H9 (cell line): ENCODE data around the gene SPRYD3. TPM values are rescaled to one million over a fixed set of nuclear protein-coding genes. Genes with fewer than 3 reads are reported as not detected.

Experiments used
- DNase-seq: peaks from one replicate; pipeline ENCODE4 v3.0.0-alpha.2; 2017
- H2AFZ ChIP-seq: one replicate; pipeline ENCODE4 v1.6.1; 2013; ENCODE audit warnings: mild to moderate bottlenecking, low read length, control low read depth, moderate library complexity
- H2AK5ac ChIP-seq: 2 replicates; pipeline ENCODE4 v1.6.1; 2013; ENCODE audit warnings: low read length, control low read depth, mixed read lengths; ENCODE audit not compliant: insufficient read length
- H2BK120ac ChIP-seq: one replicate; pipeline ENCODE4 v1.6.1; 2013; ENCODE audit warnings: low read depth, mild to moderate bottlenecking, low read length, control low read depth, inconsistent platforms; ENCODE audit not compliant: poor library complexity, severe bottlenecking
- H2BK12ac ChIP-seq: 2 replicates; pipeline ENCODE4 v1.6.1; 2013; ENCODE audit warnings: low read length, control low read depth, mixed read lengths, low read depth; ENCODE audit not compliant: insufficient read length
- H2BK15ac ChIP-seq: 2 replicates; pipeline ENCODE4 v1.6.1; 2013; ENCODE audit warnings: low read depth, low read length, control low read depth
- H2BK20ac ChIP-seq: one replicate; pipeline ENCODE4 v1.6.1; 2013; ENCODE audit warnings: low read depth, mild to moderate bottlenecking, low read length, control low read depth, inconsistent platforms; ENCODE audit not compliant: poor library complexity, severe bottlenecking
- H2BK5ac ChIP-seq: 2 replicates; pipeline ENCODE4 v1.6.1; 2013; ENCODE audit warnings: low read length, control low read depth, mixed read lengths; ENCODE audit not compliant: insufficient read length
- H3K14ac ChIP-seq: 2 replicates; pipeline ENCODE4 v1.6.1; 2013; ENCODE audit warnings: low read length, control low read depth; ENCODE audit not compliant: insufficient read depth
- H3K18ac ChIP-seq: 2 replicates; pipeline ENCODE4 v1.6.1; 2013; ENCODE audit warnings: low read depth, mild to moderate bottlenecking, mixed read lengths, low read length, control low read depth; ENCODE audit not compliant: insufficient read length
- H3K23ac ChIP-seq: 2 replicates; pipeline ENCODE4 v1.6.1; 2013; ENCODE audit warnings: low read length, control low read depth, mixed read lengths, low read depth; ENCODE audit not compliant: insufficient read length
- H3K23me2 ChIP-seq: 2 replicates; pipeline ENCODE4 v1.6.1; 2013; ENCODE audit warnings: low read depth, mild to moderate bottlenecking, mixed read lengths, low read length, control low read depth; ENCODE audit not compliant: insufficient read length, poor library complexity, severe bottlenecking
- H3K27ac ChIP-seq: 2 replicates; pipeline ENCODE4 v1.5.1; 2013; ENCODE audit warnings: low read length, control low read depth, mixed read lengths, low read depth; ENCODE audit not compliant: insufficient read length
- H3K27me3 ChIP-seq: 2 replicates; pipeline ENCODE4 v1.6.1; 2013; ENCODE audit warnings: low read length, control low read depth, inconsistent platforms; ENCODE audit not compliant: insufficient read depth
- H3K4ac ChIP-seq: 2 replicates; pipeline ENCODE4 v1.6.1; 2013; ENCODE audit warnings: low read depth, mild to moderate bottlenecking, control low read depth, inconsistent platforms, low read length, moderate library complexity
- H3K4me1 ChIP-seq: 2 replicates; pipeline ENCODE4 v1.6.1; 2013; ENCODE audit warnings: low read length, control low read depth, inconsistent platforms; ENCODE audit not compliant: insufficient read depth
- H3K4me2 ChIP-seq: 2 replicates; pipeline ENCODE4 v1.6.1; 2013; ENCODE audit warnings: low read length, control low read depth, mixed read lengths; ENCODE audit not compliant: insufficient read length, insufficient read depth
- H3K56ac ChIP-seq: 2 replicates; pipeline ENCODE4 v1.6.1; 2013; ENCODE audit warnings: low read depth, mild to moderate bottlenecking, mixed read lengths, low read length, control low read depth; ENCODE audit not compliant: insufficient read length
- H3K79me1 ChIP-seq: 2 replicates; pipeline ENCODE4 v1.6.1; 2013; ENCODE audit warnings: low read depth, mild to moderate bottlenecking, moderate library complexity, low read length, control low read depth, inconsistent platforms; ENCODE audit not compliant: insufficient read depth, poor library complexity, severe bottlenecking
- H3K79me2 ChIP-seq: 2 replicates; pipeline ENCODE4 v1.6.1; 2013; ENCODE audit warnings: low read length, control low read depth, inconsistent platforms; ENCODE audit not compliant: insufficient read depth
- H3K9ac ChIP-seq: 2 replicates; pipeline ENCODE4 v1.6.1; 2013; ENCODE audit warnings: low read length, control low read depth, mixed read lengths; ENCODE audit not compliant: insufficient read length; ENCODE audit errors: extremely low read depth
- H3K9me3 ChIP-seq: one replicate; pipeline ENCODE4 v1.6.1; 2013; ENCODE audit warnings: low read depth, low read length, inconsistent platforms; ENCODE audit not compliant: control insufficient read depth
- H3T11ph ChIP-seq: one replicate; pipeline ENCODE4 v1.6.1; 2013; ENCODE audit warnings: mild to moderate bottlenecking, low read length, control low read depth, inconsistent platforms
- H4K20me1 ChIP-seq: one replicate; pipeline ENCODE4 v1.6.1; 2013; ENCODE audit not compliant: control insufficient read depth, insufficient read length, insufficient read depth
- H4K5ac ChIP-seq: 2 replicates; pipeline ENCODE4 v1.6.1; 2013; ENCODE audit warnings: low read depth, mild to moderate bottlenecking, mixed read lengths, low read length, control low read depth; ENCODE audit not compliant: insufficient read length
- H4K8ac ChIP-seq: replicated peaks from 2 replicates; pipeline ENCODE4 v1.6.1; 2013; ENCODE audit warnings: low read length, control low read depth, mixed read lengths, low read depth; ENCODE audit not compliant: insufficient read length
- H4K91ac ChIP-seq: 2 replicates; pipeline ENCODE4 v1.6.1; 2013; ENCODE audit warnings: low read depth, mild to moderate bottlenecking, moderate library complexity, mixed read lengths, low read length, control low read depth; ENCODE audit not compliant: insufficient read length
- H3K27ac Mint-ChIP-seq, 3 experiments: 2 replicates in 2 of 3; 3 replicates in 1 of 3; pipeline ENCODE4 v1.8.0; 2020 to 2021; ENCODE audit warnings: mixed read lengths in 3 of 3, mild to moderate bottlenecking in 1 of 3, moderate library complexity in 1 of 3
- H3K27me3 Mint-ChIP-seq: 2 replicates; pipeline ENCODE4 v1.8.0; 2021; ENCODE audit warnings: low read depth, mild to moderate bottlenecking, moderate library complexity, mixed read lengths
- H3K36me3 Mint-ChIP-seq, 3 experiments: 2 replicates in 2 of 3; 3 replicates in 1 of 3; pipeline ENCODE4 v1.8.0; 2020 to 2021; ENCODE audit warnings: low read depth in 3 of 3, mixed read lengths in 3 of 3; ENCODE audit not compliant: insufficient read depth in 1 of 3
- H3K4me1 Mint-ChIP-seq, 2 experiments: 2 replicates each; pipeline ENCODE4 v1.8.0; 2020; ENCODE audit warnings: mixed read lengths in 2 of 2
- H3K4me3 Mint-ChIP-seq, 2 experiments: 2 replicates in 1 of 2; 3 replicates in 1 of 2; pipeline ENCODE4 v1.8.0; 2020 to 2021; ENCODE audit warnings: mild to moderate bottlenecking in 2 of 2, mixed read lengths in 2 of 2, moderate library complexity in 1 of 2
- H3K9me3 Mint-ChIP-seq, 2 experiments: 2 replicates in 1 of 2; 3 replicates in 1 of 2; pipeline ENCODE4 v1.8.0; 2020; ENCODE audit warnings: mild to moderate bottlenecking in 2 of 2, mixed read lengths in 2 of 2, moderate library complexity in 1 of 2
- WGBS: extraction: QIAGEN DNeasy Blood & Tissue Kit; methylation state at CpG from one replicate; pipeline ENCODE4 v1.1.7; 2013; ENCODE audit warnings: missing lambda C conversion rate, low lambda C conversion rate, mixed read lengths; ENCODE audit not compliant: insufficient read length; ENCODE audit errors: extremely low coverage; 5-methylcytosine and 5-hydroxymethylcytosine counted together
- total RNA-seq: library from RNA; stranded (reverse); gene quantifications from 2 replicates; pipeline ENCODE4 v1.2.1, GENCODE V29; 2021
- TF ChIP-seq, protein P1 (sequence below): fragments of 200-600 bp; sonication (generic); conservative IDR thresholded peaks from 3 replicates; pipeline ENCODE4 v1.8.0; 2021; ENCODE audit warnings: antibody characterized with exemption, mild to moderate bottlenecking

SPRYD3 gene
- total RNA-seq, 1 experiment from 2014 or later, result 6.5 TPM

DNA sequence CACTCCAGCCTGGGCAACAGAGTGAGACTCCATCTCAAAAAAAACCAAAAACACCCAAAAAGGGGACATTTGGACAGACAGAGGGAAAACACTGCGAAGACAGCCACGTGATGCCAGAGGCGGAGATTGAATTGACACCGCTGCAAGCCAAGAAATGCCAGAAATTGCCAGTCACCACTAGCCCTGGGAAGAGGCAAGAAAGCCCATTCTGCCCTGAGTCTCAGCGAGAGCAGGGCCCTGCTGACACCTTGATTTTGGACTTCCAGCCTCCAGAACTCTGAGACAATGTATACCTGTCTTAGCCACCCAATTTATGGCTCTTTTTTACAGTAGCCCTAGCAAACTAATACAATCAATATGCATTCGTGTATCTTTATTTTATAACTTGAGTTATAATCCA lies 10.9 kb upstream of the SPRYD3 start:
- H3K4me3 Mint-ChIP-seq, result no peak overlapping the region
- no CpG with 5 or more reads among the region's 6 CpGs for WGBS
- no peak overlapping the region for H2BK15ac ChIP-seq

More for the DNA sequence above, 10.9 kb upstream of the SPRYD3 start:
- no peak overlapping the region for H4K5ac ChIP-seq
- H2AFZ ChIP-seq, result no peak overlapping the region
- no peak overlapping the region for H3T11ph ChIP-seq
- no peaks in the 10 kb centered on the region; the same call in 1 of the 2 replicates for H3K4me1 ChIP-seq
- H4K8ac ChIP-seq, result no peak overlapping the region
- H3K27ac ChIP-seq, result no peak overlapping the region
- H3K36me3 Mint-ChIP-seq, result no peaks in the 10 kb centered on the region
- no peaks in the 10 kb centered on the region for H3K79me1 ChIP-seq
- H2BK20ac ChIP-seq, result no peak overlapping the region
- H3K27me3 Mint-ChIP-seq, result peaks cover 81% of the 10 kb centered on the region
- H3K4ac ChIP-seq, result no peak overlapping the region
- no peak overlapping the region for H3K4me2 ChIP-seq
- peaks cover 2 to 14% of the 10 kb centered on the region in 2 experiments; a peak in 3 of 4 replicates for H3K4me1 Mint-ChIP-seq
- no peak overlapping the region for H2BK12ac ChIP-seq
- no peak overlapping the region for H3K23ac ChIP-seq
- H3K9me3 Mint-ChIP-seq, result peaks cover 0 to 3% of the 10 kb centered on the region in 2 experiments; a peak in 1 of 5 replicates
- H4K20me1 ChIP-seq, result no peaks in the 10 kb centered on the region
- no peak overlapping the region for H3K14ac ChIP-seq
- H3K27me3 ChIP-seq, result no peaks in the 10 kb centered on the region
- DNase-seq, result no peak
- no peaks in the 10 kb centered on the region for H3K9me3 ChIP-seq
- no peak overlapping the region for H3K27ac Mint-ChIP-seq
- no peaks in the 10 kb centered on the region for H3K79me2 ChIP-seq
- H3K18ac ChIP-seq, result no peak overlapping the region
- H2BK120ac ChIP-seq, result no peak overlapping the region
- no peak overlapping the region for H3K56ac ChIP-seq
- no peak overlapping the region for H4K91ac ChIP-seq
- H2AK5ac ChIP-seq, result no peak overlapping the region
- H3K23me2 ChIP-seq, result no peaks in the 10 kb centered on the region
- H3K9ac ChIP-seq, result no peak overlapping the region
- no peak overlapping the region for H2BK5ac ChIP-seq
- TF ChIP-seq, protein P1, sequence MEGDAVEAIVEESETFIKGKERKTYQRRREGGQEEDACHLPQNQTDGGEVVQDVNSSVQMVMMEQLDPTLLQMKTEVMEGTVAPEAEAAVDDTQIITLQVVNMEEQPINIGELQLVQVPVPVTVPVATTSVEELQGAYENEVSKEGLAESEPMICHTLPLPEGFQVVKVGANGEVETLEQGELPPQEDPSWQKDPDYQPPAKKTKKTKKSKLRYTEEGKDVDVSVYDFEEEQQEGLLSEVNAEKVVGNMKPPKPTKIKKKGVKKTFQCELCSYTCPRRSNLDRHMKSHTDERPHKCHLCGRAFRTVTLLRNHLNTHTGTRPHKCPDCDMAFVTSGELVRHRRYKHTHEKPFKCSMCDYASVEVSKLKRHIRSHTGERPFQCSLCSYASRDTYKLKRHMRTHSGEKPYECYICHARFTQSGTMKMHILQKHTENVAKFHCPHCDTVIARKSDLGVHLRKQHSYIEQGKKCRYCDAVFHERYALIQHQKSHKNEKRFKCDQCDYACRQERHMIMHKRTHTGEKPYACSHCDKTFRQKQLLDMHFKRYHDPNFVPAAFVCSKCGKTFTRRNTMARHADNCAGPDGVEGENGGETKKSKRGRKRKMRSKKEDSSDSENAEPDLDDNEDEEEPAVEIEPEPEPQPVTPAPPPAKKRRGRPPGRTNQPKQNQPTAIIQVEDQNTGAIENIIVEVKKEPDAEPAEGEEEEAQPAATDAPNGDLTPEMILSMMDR, result no peak
